Measurements from ENCODE around the gene KCNK3. TPM values are rescaled to one million over a fixed set of nuclear protein-coding genes. Genes with fewer than 3 reads are reported as not detected.

Gene KCNK3
- polyA plus RNA-seq, 1 donor (not counting 4 experiments of a cell fraction or from before 2014, with no cell fraction given): not detected

DNA sequence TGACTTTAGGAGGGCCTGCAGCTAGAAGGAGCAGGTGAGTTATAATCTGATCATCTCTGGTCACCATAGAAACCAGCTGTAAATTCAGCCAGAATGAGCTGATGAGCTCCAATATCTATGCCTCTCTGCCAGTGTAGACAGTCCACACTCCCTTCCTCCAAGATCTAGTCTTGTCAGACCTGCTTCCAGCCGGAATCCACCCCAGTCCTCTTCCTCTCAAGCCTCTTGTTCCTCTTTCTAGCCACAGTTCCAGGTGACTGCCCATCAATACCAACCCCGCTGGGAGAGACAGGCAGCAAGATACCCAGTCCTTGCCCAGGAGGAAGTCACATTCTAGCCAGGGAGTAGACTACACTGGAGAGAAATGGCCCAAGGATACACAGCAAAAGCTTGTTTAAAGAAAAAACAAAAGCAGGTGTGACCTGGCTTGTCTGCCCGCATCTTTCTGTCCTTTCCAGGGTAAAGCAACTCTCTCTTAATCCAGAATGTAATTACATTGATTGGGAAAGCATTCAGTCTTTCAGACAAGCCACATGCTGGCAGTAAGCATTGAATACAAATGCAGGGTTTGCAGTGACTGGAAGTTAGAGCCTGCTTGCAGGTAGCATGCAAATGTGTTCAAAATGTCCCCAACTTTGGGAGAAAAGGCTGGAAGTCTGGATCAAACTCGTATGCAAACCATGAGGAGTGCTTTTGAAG, 62.6 kb downstream of the KCNK3 start:
- TF ChIP-seq, protein P1, sequence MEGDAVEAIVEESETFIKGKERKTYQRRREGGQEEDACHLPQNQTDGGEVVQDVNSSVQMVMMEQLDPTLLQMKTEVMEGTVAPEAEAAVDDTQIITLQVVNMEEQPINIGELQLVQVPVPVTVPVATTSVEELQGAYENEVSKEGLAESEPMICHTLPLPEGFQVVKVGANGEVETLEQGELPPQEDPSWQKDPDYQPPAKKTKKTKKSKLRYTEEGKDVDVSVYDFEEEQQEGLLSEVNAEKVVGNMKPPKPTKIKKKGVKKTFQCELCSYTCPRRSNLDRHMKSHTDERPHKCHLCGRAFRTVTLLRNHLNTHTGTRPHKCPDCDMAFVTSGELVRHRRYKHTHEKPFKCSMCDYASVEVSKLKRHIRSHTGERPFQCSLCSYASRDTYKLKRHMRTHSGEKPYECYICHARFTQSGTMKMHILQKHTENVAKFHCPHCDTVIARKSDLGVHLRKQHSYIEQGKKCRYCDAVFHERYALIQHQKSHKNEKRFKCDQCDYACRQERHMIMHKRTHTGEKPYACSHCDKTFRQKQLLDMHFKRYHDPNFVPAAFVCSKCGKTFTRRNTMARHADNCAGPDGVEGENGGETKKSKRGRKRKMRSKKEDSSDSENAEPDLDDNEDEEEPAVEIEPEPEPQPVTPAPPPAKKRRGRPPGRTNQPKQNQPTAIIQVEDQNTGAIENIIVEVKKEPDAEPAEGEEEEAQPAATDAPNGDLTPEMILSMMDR (optimal IDR thresholded peaks at IDR 0.05 in 1 of 3, IDR thresholded peaks at IDR 0.05 in 1 of 3, conservative IDR thresholded peaks at IDR 0.05 in 1 of 3; ENCODE audit: extremely low read depth in 1 of 3, insufficient read depth in 2 of 3, low read length in 3 of 3): no peak
- TF ChIP-seq EZH2 (IDR thresholded peaks at IDR 0.05; ENCODE audit: low read length): no peak
- Histone ChIP-seq H3K9me3 (ENCODE audit: control insufficient read depth, low read depth, low read length) (no peaks in the 10 kb centered on the region), H3K27ac (ENCODE audit: control insufficient read depth, insufficient read depth, low read length) (no peak overlapping the region), H3K36me3 (ENCODE audit: control insufficient read depth in 2 of 2, extremely low read depth in 1 of 2, insufficient read depth in 2 of 2, low read length in 2 of 2) (no peaks in the 10 kb centered on the region), H4K20me1 (ENCODE audit: control insufficient read depth, extremely low read depth, insufficient read depth, low read length) (no peaks in the 10 kb centered on the region), H2AFZ (ENCODE audit: control insufficient read depth, low read length) (no peak overlapping the region), H3K9me1 (ENCODE audit: control insufficient read depth, extremely low read depth, insufficient read depth, low read length) (no peaks in the 10 kb centered on the region), H3K4me3 (ENCODE audit: control insufficient read depth in 2 of 3, extremely low read depth in 1 of 3, insufficient read depth in 2 of 3, low read depth in 1 of 3, low read length in 3 of 3) (no peak overlapping the region), H3K79me2 (ENCODE audit: control insufficient read depth, insufficient read depth, low read length) (no peaks in the 10 kb centered on the region), H3K9ac (ENCODE audit: control insufficient read depth, extremely low read depth, insufficient read depth, low read length) (no peak overlapping the region), H3K4me2 (ENCODE audit: control insufficient read depth, extremely low read depth, insufficient read depth, low read depth, low read length) (no peak overlapping the region), H3K27me3 (ENCODE audit: control insufficient read depth, extremely low read depth, insufficient read depth, low read length) (no peaks in the 10 kb centered on the region), H3K4me1 (ENCODE audit: control insufficient read depth, extremely low read depth, insufficient read depth, low read length) (peaks cover 19% of the 10 kb centered on the region)
- no peak for DNase-seq (ENCODE audit: low read depth, low spot score)
- no peak for FAIRE-seq
- dilution Hi-C loops (cut with MboI; ENCODE audit: extremely low pct_ligation_motif_present, low sequenced_read_pairs): no loop called here

DNA sequence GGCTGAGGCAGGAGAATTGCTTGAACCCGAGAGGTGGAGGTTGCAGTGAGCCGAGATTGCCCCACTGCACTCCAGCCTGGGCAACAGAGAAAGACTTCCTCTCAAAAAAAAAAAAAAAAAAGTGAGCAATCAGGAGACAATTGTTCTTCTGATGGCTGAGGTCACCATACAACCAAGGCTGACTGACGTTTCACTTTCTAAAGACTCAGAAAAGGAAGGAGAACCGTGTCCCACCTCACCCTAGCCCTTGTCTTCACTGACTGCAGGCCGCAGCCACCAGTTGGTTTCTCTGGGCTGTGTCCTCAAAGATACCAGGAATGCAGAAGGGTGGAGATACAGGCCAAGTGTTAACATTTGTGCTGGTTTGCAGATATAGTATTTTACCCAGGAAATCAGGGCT, 63.8 kb downstream of the KCNK3 start:
- H3K27me3 ChIP-seq (ENCODE audit: control insufficient read depth, extremely low read depth, insufficient read depth, low read length): no peaks in the 10 kb centered on the region
- no peaks in the 10 kb centered on the region for H3K9me3 ChIP-seq (ENCODE audit: control insufficient read depth, low read depth, low read length)
- no peak overlapping the region for H3K4me2 ChIP-seq (ENCODE audit: control insufficient read depth, extremely low read depth, insufficient read depth, low read depth, low read length)
- H3K27ac ChIP-seq (ENCODE audit: control insufficient read depth, insufficient read depth, low read length): no peak overlapping the region
- no peak for TF ChIP-seq EZH2 (IDR thresholded peaks at IDR 0.05; ENCODE audit: low read length)
- TF ChIP-seq, protein P1 (optimal IDR thresholded peaks at IDR 0.05 in 1 of 3, IDR thresholded peaks at IDR 0.05 in 1 of 3, conservative IDR thresholded peaks at IDR 0.05 in 1 of 3; ENCODE audit: extremely low read depth in 1 of 3, insufficient read depth in 2 of 3, low read length in 3 of 3): no peak
- H4K20me1 ChIP-seq (ENCODE audit: control insufficient read depth, extremely low read depth, insufficient read depth, low read length): no peaks in the 10 kb centered on the region
- peaks cover 19% of the 10 kb centered on the region for H3K4me1 ChIP-seq (ENCODE audit: control insufficient read depth, extremely low read depth, insufficient read depth, low read length)
- no peaks in the 10 kb centered on the region for H3K79me2 ChIP-seq (ENCODE audit: control insufficient read depth, insufficient read depth, low read length)
- no peak overlapping the region for H3K4me3 ChIP-seq (ENCODE audit: control insufficient read depth in 2 of 3, extremely low read depth in 1 of 3, insufficient read depth in 2 of 3, low read depth in 1 of 3, low read length in 3 of 3)
- no peak overlapping the region for H3K9ac ChIP-seq (ENCODE audit: control insufficient read depth, extremely low read depth, insufficient read depth, low read length)
- no peak overlapping the region for H2AFZ ChIP-seq (ENCODE audit: control insufficient read depth, low read length)
- H3K36me3 ChIP-seq (ENCODE audit: control insufficient read depth in 2 of 2, extremely low read depth in 1 of 2, insufficient read depth in 2 of 2, low read length in 2 of 2): no peaks in the 10 kb centered on the region
- H3K9me1 ChIP-seq (ENCODE audit: control insufficient read depth, extremely low read depth, insufficient read depth, low read length): no peaks in the 10 kb centered on the region
- no peak for FAIRE-seq
- dilution Hi-C loops (cut with MboI; ENCODE audit: extremely low pct_ligation_motif_present, low sequenced_read_pairs): no loop called here
- no peak for DNase-seq (ENCODE audit: low read depth, low spot score)
